Right cardiac atrium (tissue), 5 donors: ENCODE results near the gene HCN2. TPM values are rescaled to one million over a fixed set of nuclear protein-coding genes. Genes with fewer than 3 reads are reported as not detected.
"Not testable (repeated sequence)": the region's sequence is repeated elsewhere in the genome, so short reads cannot be mapped to it uniquely, and the experiment has no call there.

Experiments used
- ATAC-seq, 2 donors: fragments of 200-7000 bp; cut with Tn5 transposase; one replicate each; pipeline versions ENCODE4 v1.8.0 to v1.9.1; 2020; ENCODE audit warnings: moderate library complexity in 2 of 2, mild to moderate bottlenecking in 1 of 2
- DNase-seq, 3 donors: peaks; one replicate each; pipeline ENCODE4 v3.0.0-alpha.2; 2020
- H3K27ac ChIP-seq: one replicate; pipeline ENCODE4 v1.5.1; 2013; ENCODE audit warnings: mild to moderate bottlenecking, low read length, control low read depth, moderate library complexity
- H3K27me3 ChIP-seq: one replicate; pipeline ENCODE4 v1.6.1; 2013; ENCODE audit not compliant: control insufficient read depth, insufficient read depth
- H3K4me1 ChIP-seq: one replicate; pipeline ENCODE4 v1.6.1; 2013; ENCODE audit warnings: low read length; ENCODE audit not compliant: control insufficient read depth, insufficient read depth
- H3K4me3 ChIP-seq: one replicate; pipeline ENCODE4 v1.5.1; 2013; ENCODE audit warnings: low read length, control low read depth
- H3K9me3 ChIP-seq: one replicate; pipeline ENCODE4 v1.6.1; 2013; ENCODE audit warnings: low read length; ENCODE audit not compliant: control insufficient read depth
- WGBS: extraction: QIAGEN DNeasy Blood & Tissue Kit; methylation state at CpG from one replicate; pipeline ENCODE4 v1.1.7; 2013; 5-methylcytosine and 5-hydroxymethylcytosine counted together
- intact Hi-C, 4 donors: fragments of 100-400 bp; cut with DNase I; formaldehyde crosslinking; loops; one replicate each; pipeline versions ENCODE4 v1.11.0 to v1.14.0; 2022 to 2023
- polyA plus RNA-seq: library from polyadenylated mRNA; stranded (reverse); fragments of 200-250 nt; gene quantifications from one replicate; pipeline ENCODE4 v1.2.3, GENCODE V29; 2013
- total RNA-seq, 4 donors: library from RNA; stranded (reverse); fragmentation: NEBNext Ultra II Directional; extraction: Animal tissue kit (Norgen Biotek cat#: 25700); gene quantifications; one replicate each; pipeline ENCODE4 v1.2.1, GENCODE V29; 2021
- donor health status: healthy with polysubstance abuse.
- donor health status: DM: no; HTN: yes; CAD: no.
- donor health status: DM: no; HTN: no; CAD: no.
- donor health status: DM: no; HTN: yes; CAD: no; lungs with severe emphysema.
- donor health status: DM: yes; HTN: yes; CAD: no.

The HCN2 gene
- total and polyA plus RNA-seq, 5 donors, result 15.8 to 24.7 (median 20.3) TPM

GRCh38 chr19:597406-598315 is 8.0 kb downstream of the HCN2 start:
- ATAC-seq (no peak), DNase-seq (no peak)
- 80% methylated on average over 18 of the region's 18 CpGs for WGBS
- intact Hi-C loops, result no loop called here
- Histone ChIP-seq H3K9me3 (no peaks in the 10 kb centered on the region), H3K4me1 (no peaks in the 10 kb centered on the region), H3K27ac (no peak overlapping the region), H3K27me3 (no peaks in the 10 kb centered on the region), H3K4me3 (no peak overlapping the region)

GRCh38 chr19:601310-601709 is 11.6 kb downstream of the HCN2 start:
- WGBS, result 93% methylated on average over 28 of the region's 28 CpGs
- Histone ChIP-seq H3K27me3 (no peaks in the 10 kb centered on the region), H3K4me3 (no peak overlapping the region), H3K27ac (no peak overlapping the region), H3K9me3 (no peaks in the 10 kb centered on the region), H3K4me1 (no peaks in the 10 kb centered on the region)
- ATAC-seq, result no peak
- DNase-seq, result no peak
- intact Hi-C loops, result no loop called here

- Histone ChIP-seq H3K4me3 (no peak overlapping the region), H3K4me1 (no peaks in the 10 kb centered on the region), H3K9me3 (no peaks in the 10 kb centered on the region), H3K27me3 (no peaks in the 10 kb centered on the region), H3K27ac (no peak overlapping the region)
- intact Hi-C loops, result no loop called here
- peak in 1 of 2 donors; percentile 29 for ATAC-seq
- WGBS, result 76% methylated on average over 25 of the region's 25 CpGs
- no peak for DNase-seq
Observed at GRCh38 chr19:601790-602189, 12.1 kb downstream of the HCN2 start.

- Histone ChIP-seq H3K4me1 (no peaks in the 10 kb centered on the region), H3K27ac (no peak overlapping the region), H3K27me3 (no peaks in the 10 kb centered on the region), H3K9me3 (no peaks in the 10 kb centered on the region), H3K4me3 (no peak overlapping the region)
- peak; percentile 57 to 63 for ATAC-seq
- no peak for DNase-seq
- intact Hi-C loops, result no loop called here
- WGBS, result 78% methylated on average over 35 of the region's 35 CpGs
Observed at GRCh38 chr19:602391-603301, 13.0 kb downstream of the HCN2 start.

- ATAC-seq, H3K4me1 ChIP-seq, H3K27me3 ChIP-seq, DNase-seq, H3K4me3 ChIP-seq, H3K9me3 ChIP-seq, H3K27ac ChIP-seq, intact Hi-C loops: not testable (repeated sequence)
- WGBS, result 90% methylated on average over 13 of the region's 13 CpGs
Observed at GRCh38 chr19:603302-603639, 13.6 kb downstream of the HCN2 start.

- not testable (repeated sequence) for H3K27ac ChIP-seq, ATAC-seq
- 95% methylated on average over 20 of the region's 20 CpGs for WGBS
Observed at GRCh38 chr19:603779-604178, 14.1 kb downstream of the HCN2 start.

GRCh38 chr19:604355-604754 is 14.7 kb downstream of the HCN2 start:
- Histone ChIP-seq H3K27ac (no peak overlapping the region), H3K4me1 (no peaks in the 10 kb centered on the region), H3K27me3 (no peaks in the 10 kb centered on the region), H3K4me3 (no peak overlapping the region), H3K9me3 (no peaks in the 10 kb centered on the region)
- intact Hi-C loops, result no loop called here
- ATAC-seq (no peak), DNase-seq (no peak)
- WGBS, result 88% methylated on average over 11 of the region's 11 CpGs

More at GRCh38 chr19:603779-604178, 14.1 kb downstream of the HCN2 start:
- H3K27me3 ChIP-seq, H3K4me3 ChIP-seq, DNase-seq, intact Hi-C loops, H3K4me1 ChIP-seq, H3K9me3 ChIP-seq: not testable (repeated sequence)

GRCh38 chr19:605061-605971 is 15.6 kb downstream of the HCN2 start:
- 88% methylated on average over 32 of the region's 34 CpGs for WGBS
- H3K4me1 ChIP-seq, H3K9me3 ChIP-seq, H3K27ac ChIP-seq, DNase-seq, intact Hi-C loops, H3K4me3 ChIP-seq, ATAC-seq, H3K27me3 ChIP-seq: not testable (repeated sequence)

GRCh38 chr19:607301-608154 is 17.8 kb downstream of the HCN2 start:
- DNase-seq (no peak), ATAC-seq (no peak)
- H3K4me3 ChIP-seq, result no peak overlapping the region
- H3K9me3 ChIP-seq, result no peaks in the 10 kb centered on the region
- H3K4me1 ChIP-seq, result no peaks in the 10 kb centered on the region
- H3K27me3 ChIP-seq, result no peaks in the 10 kb centered on the region
- no peak overlapping the region for H3K27ac ChIP-seq
- intact Hi-C loops, result no loop called here
- 84% methylated on average over 30 of the region's 30 CpGs for WGBS
